ENCODE measurements around the gene FHOD3. TPM values are rescaled to one million over a fixed set of nuclear protein-coding genes. Genes with fewer than 3 reads are reported as not detected.

The FHOD3 gene
- total RNA-seq, 1 donor from 2014 or later, result 5.9 TPM

GRCh38 chr18:36629138-36629530, 331.6 kb downstream of the FHOD3 start:
- Mint-ChIP-seq H3K9me3 (ENCODE audit: unreplicated experiment) (no peaks in the 10 kb centered on the region), H3K27me3 (ENCODE audit: low read depth, unreplicated experiment) (no peaks in the 10 kb centered on the region), H3K36me3 (ENCODE audit: low read depth, unreplicated experiment) (no peaks in the 10 kb centered on the region), H3K4me1 (ENCODE audit: low read depth, unreplicated experiment) (peaks cover 6% of the 10 kb centered on the region), H3K27ac (ENCODE audit: unreplicated experiment) (no peak overlapping the region), H3K4me3 (ENCODE audit: unreplicated experiment) (no peak overlapping the region)
- H3K4me1 ChIP-seq (ENCODE audit: insufficient read depth, low read length), result no peaks in the 10 kb centered on the region
- no peak overlapping the region for H2AFZ ChIP-seq (ENCODE audit: low read depth, low read length)
- no peaks in the 10 kb centered on the region for H3K36me3 ChIP-seq (ENCODE audit: insufficient read depth, low read length)
- H3K27me3 ChIP-seq (ENCODE audit: insufficient read depth, low read length), result no peaks in the 10 kb centered on the region
- DNase-seq (ENCODE audit: low read depth), result no peak
- H3K27ac ChIP-seq (ENCODE audit: low read depth, low read length), result no peak overlapping the region
- no peak overlapping the region for H3K4me3 ChIP-seq (ENCODE audit: insufficient read depth, low read depth, low read length)
- no peak for FAIRE-seq
- H3K79me2 ChIP-seq (ENCODE audit: insufficient read depth, low read length), result no peaks in the 10 kb centered on the region
- H4K20me1 ChIP-seq (ENCODE audit: insufficient read depth, low read length), result no peaks in the 10 kb centered on the region
- no peak overlapping the region for H3K4me2 ChIP-seq (ENCODE audit: low read length)
- no peak overlapping the region for H3K9ac ChIP-seq (ENCODE audit: low read length)
- no peaks in the 10 kb centered on the region for H3K9me3 ChIP-seq (ENCODE audit: insufficient read depth, low read depth, low read length)
- TF ChIP-seq EZH2 (IDR thresholded peaks at IDR 0.05; ENCODE audit: insufficient read depth, low read length) (no peak), CTCF (IDR thresholded peaks at IDR 0.05; ENCODE audit: insufficient read depth, low read depth, low read length) (no peak)

- no peak overlapping the region for H3K4me3 ChIP-seq (ENCODE audit: insufficient read depth, low read depth, low read length)
- no peaks in the 10 kb centered on the region for H3K36me3 ChIP-seq (ENCODE audit: insufficient read depth, low read length)
- TF ChIP-seq CTCF (IDR thresholded peaks at IDR 0.05; ENCODE audit: insufficient read depth, low read depth, low read length) (no peak), EZH2 (IDR thresholded peaks at IDR 0.05; ENCODE audit: insufficient read depth, low read length) (no peak)
- H3K4me1 Mint-ChIP-seq (ENCODE audit: low read depth, unreplicated experiment), result peaks cover 12% of the 10 kb centered on the region
- no peak overlapping the region for H3K27ac ChIP-seq (ENCODE audit: low read depth, low read length)
- no peaks in the 10 kb centered on the region for H3K9me3 Mint-ChIP-seq (ENCODE audit: unreplicated experiment)
- no peak overlapping the region for H3K4me2 ChIP-seq (ENCODE audit: low read length)
- no peaks in the 10 kb centered on the region for H3K9me3 ChIP-seq (ENCODE audit: insufficient read depth, low read depth, low read length)
- H3K27ac Mint-ChIP-seq (ENCODE audit: unreplicated experiment), result no peak overlapping the region
- no peaks in the 10 kb centered on the region for H3K4me1 ChIP-seq (ENCODE audit: insufficient read depth, low read length)
- no peaks in the 10 kb centered on the region for H3K79me2 ChIP-seq (ENCODE audit: insufficient read depth, low read length)
- H3K27me3 Mint-ChIP-seq (ENCODE audit: low read depth, unreplicated experiment), result no peaks in the 10 kb centered on the region
- no peak overlapping the region for H3K4me3 Mint-ChIP-seq (ENCODE audit: unreplicated experiment)
- no peaks in the 10 kb centered on the region for H3K36me3 Mint-ChIP-seq (ENCODE audit: low read depth, unreplicated experiment)
- no peak for DNase-seq (ENCODE audit: low read depth)
- no peak for FAIRE-seq
- H3K9ac ChIP-seq (ENCODE audit: low read length), result no peak overlapping the region
- H4K20me1 ChIP-seq (ENCODE audit: insufficient read depth, low read length), result no peaks in the 10 kb centered on the region
- no peak overlapping the region for H2AFZ ChIP-seq (ENCODE audit: low read depth, low read length)
- H3K27me3 ChIP-seq (ENCODE audit: insufficient read depth, low read length), result no peaks in the 10 kb centered on the region
Observed at GRCh38 chr18:36629836-36630235, 332.3 kb downstream of the FHOD3 start.

- DNase-seq (ENCODE audit: low read depth) (no peak), FAIRE-seq (no peak)
- Histone ChIP-seq H2AFZ (ENCODE audit: low read depth, low read length) (no peak overlapping the region), H3K27ac (ENCODE audit: low read depth, low read length) (no peak overlapping the region), H3K9ac (ENCODE audit: low read length) (no peak overlapping the region), H3K4me1 (ENCODE audit: insufficient read depth, low read length) (no peaks in the 10 kb centered on the region), H3K4me2 (ENCODE audit: low read length) (no peak overlapping the region), H3K9me3 (ENCODE audit: insufficient read depth, low read depth, low read length) (no peaks in the 10 kb centered on the region), H3K36me3 (ENCODE audit: insufficient read depth, low read length) (no peaks in the 10 kb centered on the region), H4K20me1 (ENCODE audit: insufficient read depth, low read length) (no peaks in the 10 kb centered on the region), H3K79me2 (ENCODE audit: insufficient read depth, low read length) (no peaks in the 10 kb centered on the region), H3K4me3 (ENCODE audit: insufficient read depth, low read depth, low read length) (no peak overlapping the region), H3K27me3 (ENCODE audit: insufficient read depth, low read length) (no peaks in the 10 kb centered on the region)
- H3K9me3 Mint-ChIP-seq (ENCODE audit: unreplicated experiment), result no peaks in the 10 kb centered on the region
- peaks cover 20% of the 10 kb centered on the region for H3K4me1 Mint-ChIP-seq (ENCODE audit: low read depth, unreplicated experiment)
- no peaks in the 10 kb centered on the region for H3K27me3 Mint-ChIP-seq (ENCODE audit: low read depth, unreplicated experiment)
- TF ChIP-seq CTCF (IDR thresholded peaks at IDR 0.05; ENCODE audit: insufficient read depth, low read depth, low read length), result no peak
- TF ChIP-seq EZH2 (IDR thresholded peaks at IDR 0.05; ENCODE audit: insufficient read depth, low read length), result no peak
- no peaks in the 10 kb centered on the region for H3K36me3 Mint-ChIP-seq (ENCODE audit: low read depth, unreplicated experiment)
- no peak overlapping the region for H3K4me3 Mint-ChIP-seq (ENCODE audit: unreplicated experiment)
- no peak overlapping the region for H3K27ac Mint-ChIP-seq (ENCODE audit: unreplicated experiment)
Observed at GRCh38 chr18:36630917-36631316, 333.4 kb downstream of the FHOD3 start.
